GM19455 (cell line): ENCODE measurements around the gene C18orf54.
A peak's percentile ranks its signal among the peaks of the same experiment; 100 is the strongest.
"Not testable (repeated sequence)": the region's sequence is repeated elsewhere in the genome, so short reads cannot be mapped to it uniquely, and the experiment has no call there.

Experiments used
- ATAC-seq: cut with Tn5 transposase; IDR thresholded peaks from one replicate; pipeline ENCODE4 v1.9.1; 2021; ENCODE audit not compliant: unreplicated experiment

C18orf54 gene

DNA sequence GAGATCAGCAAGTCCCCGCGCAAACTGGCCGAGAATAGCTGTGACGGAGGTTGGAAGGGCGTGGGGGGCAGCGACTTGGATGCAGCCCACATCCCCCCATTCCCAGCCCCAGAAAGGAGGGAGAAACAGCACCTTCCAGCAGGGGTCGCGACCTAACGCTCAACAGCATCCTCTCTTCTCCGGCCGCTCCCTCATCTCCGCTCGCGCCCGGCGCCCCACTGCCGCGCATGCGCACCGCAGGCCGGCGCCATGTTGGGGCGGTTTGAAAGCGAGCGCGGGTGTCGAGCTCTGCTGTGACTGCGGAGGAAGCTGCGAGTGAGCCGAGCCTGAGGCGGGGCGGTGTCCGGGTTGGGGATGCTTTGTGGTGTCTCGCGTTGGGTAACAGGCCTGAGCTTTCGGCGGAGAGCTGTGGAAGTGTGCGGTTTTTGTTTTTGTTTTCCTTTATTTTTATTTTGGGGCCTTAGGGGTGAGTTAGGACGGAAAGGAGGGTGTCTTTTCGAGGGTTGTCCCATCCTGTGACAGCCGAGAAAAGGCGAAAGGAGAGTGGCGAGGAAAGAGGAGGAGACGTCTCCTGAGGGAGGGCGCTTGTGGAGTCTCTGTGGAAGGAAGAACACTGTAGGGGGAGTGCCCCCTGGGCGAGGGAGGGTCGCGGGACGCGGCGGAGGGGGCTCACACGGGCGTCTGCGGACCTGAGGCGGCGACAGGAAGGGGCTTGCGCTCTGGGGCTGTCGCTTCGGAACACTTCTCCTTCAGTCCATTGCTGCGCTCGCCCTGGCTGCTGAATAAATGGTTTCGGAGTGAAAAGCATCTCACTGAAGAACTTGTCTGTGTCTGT lies at the start of gene C18orf54, which contains the start of gene STARD6:
C18orf54 (plus strand) TSS at position 247 of the 835 bp plus-strand sequence. CDS start 2,667 bp downstream, outside the sequence.
STARD6 (minus strand) TSS at position 199 of the 835 bp plus-strand sequence. CDS start 3,285 bp downstream, outside the sequence.
- peak; percentile 92 for ATAC-seq

DNA sequence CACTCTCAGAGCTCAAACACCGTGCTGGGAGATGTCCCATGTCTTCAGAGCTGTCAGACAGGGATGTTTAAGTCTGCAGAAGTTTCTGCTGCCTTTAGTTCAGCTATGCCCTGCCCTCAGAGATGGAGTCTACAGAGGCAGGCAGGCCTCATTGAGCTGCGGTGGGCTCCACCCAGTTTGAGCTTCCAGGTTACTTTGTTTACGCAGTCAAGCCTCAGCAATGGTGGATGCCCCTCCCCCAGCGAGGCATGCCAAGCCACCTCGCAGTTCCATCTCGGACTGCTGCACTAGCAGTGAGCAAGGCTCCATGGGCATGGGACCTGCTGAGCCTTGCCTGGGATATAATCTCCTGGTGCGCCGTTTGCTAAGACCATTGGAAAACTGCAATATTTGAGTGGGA lies 48.1 kb upstream of the C18orf54 start:
- ATAC-seq = not testable (repeated sequence)

DNA sequence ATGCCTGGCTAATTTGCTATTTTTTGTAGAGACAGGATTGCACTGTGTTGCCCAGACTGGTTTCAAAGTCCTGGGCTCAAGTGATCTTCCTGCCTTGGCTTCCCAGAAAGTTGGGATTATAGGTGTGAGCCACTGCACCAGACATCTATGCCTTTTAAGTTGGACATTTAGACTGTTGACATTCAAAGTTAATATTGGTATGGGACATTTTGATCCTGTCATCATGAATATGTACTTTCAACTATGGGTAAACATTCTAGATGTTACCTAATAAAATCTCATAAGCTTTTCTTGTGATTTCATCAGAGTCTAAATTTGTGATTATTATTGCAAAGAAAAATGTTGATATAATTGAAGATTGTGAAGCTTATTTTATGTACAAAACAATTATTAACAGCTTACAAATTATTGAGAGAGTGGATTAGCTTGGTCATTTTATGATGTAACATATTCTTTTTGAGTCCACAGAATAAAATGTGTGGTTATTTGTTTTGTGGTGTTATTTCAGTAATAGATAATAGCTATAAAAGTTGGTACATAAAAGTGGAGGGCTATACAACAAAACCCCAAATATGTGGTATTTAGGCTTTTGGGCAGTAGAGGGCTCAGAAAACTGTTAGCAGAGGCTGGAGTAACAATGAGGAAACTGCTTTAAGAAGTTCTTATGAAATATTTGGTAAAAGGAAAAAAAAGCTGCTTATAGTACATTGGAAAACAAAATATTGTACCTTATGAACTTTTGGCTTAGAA lies 41.5 kb upstream of the C18orf54 start:
- no peak for ATAC-seq

DNA sequence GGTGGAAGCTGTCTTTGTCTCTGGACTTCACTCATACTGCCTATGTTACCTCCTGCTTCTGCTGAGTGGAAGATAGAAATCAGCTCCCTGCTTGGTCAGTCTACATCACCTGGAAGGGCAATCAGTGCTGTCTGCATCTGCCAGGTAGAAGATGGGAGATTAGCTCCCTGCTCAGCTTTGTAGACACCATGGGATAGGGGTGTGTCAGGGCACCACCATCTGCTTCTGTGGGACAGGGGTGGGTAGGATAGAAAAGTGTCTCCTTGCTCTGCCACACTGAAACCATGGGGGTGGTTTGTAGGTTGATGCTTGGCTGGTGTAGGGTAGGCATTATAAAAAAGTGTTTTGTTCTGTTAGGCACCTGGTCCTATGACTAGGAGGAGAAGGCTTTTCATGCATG lies 34.1 kb upstream of the C18orf54 start:
- no peak for ATAC-seq

DNA sequence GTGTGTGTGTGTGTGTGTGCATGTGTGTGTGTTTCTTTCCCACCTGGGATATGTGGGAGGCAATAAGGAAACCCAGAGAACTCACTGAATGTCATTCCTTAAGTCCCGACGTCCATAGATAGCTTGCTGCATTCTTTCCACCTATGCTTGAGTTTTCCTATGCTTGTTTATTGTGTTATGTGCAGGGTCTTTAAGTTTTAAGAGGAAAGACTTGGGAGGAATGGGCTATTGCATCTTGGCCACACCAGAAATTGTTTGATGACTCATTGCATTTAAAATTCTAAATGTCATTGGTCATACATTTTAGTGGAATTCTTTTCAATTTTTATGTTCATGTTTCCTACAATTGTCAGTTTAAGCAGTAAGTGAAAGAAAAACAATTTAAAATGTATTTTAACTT lies 33.7 kb upstream of the C18orf54 start:
- no peak for ATAC-seq

DNA sequence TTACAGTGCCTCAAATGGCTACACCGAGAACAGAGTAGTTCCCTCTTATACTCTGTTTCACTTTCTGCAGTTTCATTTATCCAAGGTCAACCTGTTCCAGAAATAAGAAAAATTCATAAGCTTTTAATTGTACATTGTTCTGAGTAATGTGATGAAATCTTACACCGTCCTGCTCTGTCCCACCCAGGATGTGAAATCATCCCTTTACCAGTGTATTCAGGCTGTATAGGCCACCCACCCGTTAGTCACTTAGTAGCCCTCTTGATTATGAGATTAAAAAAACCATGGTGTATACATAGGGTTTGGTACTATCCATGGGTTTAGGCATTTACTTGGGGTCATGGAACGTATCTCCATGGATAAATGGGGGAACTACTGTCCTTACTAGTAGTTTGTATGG lies 29.9 kb upstream of the C18orf54 start:
- ATAC-seq = no peak

DNA sequence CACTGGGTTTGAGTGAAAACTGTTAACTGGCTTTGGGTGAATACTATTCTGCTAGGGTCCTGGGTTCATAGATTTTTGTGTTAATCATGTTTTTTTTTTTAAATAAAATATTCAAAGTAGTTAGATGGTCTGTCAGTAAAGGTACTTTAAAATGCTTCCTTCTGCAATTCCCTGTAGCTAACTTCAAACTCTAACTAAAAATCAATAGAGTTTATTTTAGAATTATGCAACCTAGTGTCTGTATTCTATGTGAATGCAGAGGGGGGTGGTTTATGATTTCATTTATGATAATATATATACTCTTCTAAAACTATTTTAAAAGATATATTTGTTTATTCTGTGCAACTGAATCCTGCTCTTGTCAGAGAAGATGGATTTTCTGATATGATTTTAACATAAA lies 27.9 kb upstream of the C18orf54 start:
- ATAC-seq = no peak

DNA sequence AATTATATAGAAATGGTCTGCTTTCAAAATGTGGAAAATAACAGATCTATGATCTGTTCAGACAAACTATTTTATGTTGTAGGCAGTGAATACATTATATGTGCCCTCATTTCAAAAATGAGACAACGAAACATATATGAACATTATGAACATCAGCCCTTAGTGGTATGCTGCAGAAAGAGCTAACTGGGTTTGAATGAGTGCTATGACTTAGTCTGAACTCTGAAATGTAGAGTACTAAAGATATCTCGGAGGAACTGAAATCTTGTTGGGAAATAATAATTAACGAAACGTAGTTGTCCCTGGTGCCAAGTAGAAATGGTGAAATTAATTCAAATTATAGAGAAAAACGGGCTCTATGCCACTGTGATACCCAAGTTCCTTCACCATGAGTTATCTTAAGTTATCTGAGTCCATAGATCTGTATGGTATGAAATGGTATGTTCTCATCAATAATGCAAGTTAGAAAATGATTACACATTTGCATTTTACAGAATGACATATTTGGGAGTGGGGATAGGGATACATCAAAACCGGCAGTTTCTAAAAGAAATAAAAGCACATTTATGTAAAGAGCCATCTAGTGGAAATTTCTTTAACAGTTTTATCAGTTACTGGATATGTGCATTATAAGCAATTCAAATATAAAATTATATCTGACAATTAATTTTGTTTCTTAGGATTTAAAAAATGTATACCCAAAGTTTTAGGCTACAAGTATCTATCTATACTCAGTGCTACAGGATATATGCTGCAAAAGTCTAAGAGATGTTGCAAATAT lies 26.7 kb upstream of the C18orf54 start:
- no peak for ATAC-seq

DNA sequence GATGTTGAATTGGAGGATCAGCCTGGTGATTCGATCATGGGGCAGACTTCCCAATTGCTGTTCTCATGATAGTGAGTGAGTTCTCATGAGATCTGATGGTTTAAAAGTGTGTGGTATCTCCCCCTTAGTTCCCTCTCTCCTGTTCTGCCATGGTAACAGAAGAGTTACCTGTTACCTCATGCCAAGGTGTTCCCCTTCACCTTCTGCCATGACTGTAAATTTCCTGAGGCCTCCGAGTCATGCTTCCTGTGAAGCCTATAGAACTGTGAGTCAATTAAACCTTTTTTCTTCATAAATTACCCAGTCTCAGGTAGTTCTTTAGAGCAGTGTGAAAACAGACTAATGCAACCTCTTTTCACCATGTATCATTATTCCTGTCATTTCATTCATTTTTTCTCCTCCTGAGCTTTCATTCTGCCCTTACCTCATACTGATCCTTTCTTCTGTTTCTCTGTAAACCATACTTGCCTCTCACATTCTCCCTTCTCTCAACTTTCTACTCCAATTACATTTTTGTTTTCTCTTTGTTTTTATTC lies 22.0 kb upstream of the C18orf54 start:
- ATAC-seq = no peak

DNA sequence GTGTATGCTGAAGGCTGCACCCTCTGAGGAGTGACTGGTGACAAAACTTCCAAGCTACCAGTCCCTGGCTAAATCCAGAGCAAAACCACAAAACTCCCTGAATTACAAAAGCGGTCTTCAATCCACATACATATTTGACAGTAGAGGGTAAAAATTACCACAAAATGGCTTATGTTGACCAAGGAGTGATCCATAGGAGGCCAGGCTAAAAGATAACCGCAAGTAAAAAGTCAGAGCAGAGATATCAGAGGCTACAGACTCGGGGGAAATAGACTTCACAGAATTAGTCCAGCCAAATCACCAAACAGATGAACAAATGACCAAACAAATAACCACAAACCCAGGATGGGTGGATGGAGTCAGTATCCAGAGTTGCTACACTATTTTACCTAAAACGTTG lies 19.5 kb upstream of the C18orf54 start:
- ATAC-seq = no peak

DNA sequence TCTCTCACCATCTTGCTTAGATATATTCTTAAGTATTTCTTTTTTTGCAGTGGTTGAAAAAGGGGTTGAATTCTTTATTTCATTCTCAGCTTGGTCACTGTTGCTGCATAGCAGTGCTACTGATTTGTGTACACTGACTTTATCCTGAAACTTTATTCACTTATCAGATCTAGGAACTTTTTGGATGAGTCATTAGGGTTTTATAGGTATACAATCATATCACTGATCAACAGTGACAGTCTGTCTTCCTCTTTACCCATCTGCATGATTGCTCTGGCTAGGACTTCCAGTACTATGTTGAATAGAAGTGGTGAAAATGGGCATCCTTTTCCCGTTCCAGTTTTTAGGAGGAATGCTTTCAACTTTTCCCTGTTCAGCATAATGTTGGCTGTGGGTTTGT lies 6.5 kb upstream of the C18orf54 start:
- ATAC-seq = no peak

DNA sequence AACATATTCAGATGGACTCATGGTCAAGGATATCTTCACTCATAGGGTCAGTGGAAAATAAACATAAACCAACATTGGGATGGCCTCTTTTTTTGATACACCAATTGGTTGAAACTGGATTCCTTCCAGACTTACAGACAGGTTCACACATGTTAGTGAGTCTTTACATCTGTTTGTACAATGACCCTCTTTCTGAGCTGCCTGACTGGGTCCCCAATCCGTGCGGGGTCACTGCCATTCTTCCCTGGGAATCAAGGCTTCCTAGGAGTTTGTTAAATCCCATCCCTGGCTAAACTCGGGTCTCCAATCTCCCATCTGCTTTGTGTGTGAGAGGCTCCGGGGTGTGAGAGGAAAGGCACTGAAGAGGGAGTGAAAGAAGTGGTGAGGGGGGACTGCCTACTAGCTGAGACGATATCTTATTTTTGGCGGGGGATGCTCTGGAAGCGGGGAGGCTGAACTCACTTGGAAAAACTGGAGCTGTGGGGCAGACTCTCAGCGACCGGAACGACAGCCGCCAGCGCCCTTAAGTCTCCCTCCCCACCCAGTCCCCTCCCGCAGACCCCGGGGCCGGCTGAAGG lies 535 bp upstream of the C18orf54 start:
- ATAC-seq = peak; percentile 50

DNA sequence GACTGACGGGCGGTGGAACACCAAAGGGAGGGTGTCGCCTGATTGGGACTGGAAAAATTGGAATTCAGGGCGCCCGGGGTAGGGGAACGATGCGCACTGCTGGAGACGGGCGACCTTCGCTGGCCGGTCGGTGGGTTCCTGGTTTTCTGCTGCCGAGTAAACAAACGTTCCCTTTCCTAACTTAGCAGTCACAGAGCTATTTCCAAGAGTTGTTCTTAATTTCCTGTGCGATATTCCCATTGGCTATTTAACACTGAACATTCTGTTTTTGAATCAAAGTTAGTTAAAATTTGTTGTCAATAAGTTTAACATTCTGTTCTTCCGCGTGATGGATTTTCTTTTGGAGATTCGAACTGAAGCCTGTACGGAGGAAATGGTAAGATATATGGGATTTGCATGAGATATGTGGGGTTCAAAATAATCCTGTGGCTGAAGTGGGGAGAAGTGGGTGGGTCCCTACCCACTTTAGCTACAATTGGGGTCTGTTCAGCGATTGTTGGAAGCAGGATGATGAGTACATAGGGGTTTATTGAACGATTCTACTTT lies 862 bp downstream of the C18orf54 start:
- ATAC-seq = peak; percentile 21

DNA sequence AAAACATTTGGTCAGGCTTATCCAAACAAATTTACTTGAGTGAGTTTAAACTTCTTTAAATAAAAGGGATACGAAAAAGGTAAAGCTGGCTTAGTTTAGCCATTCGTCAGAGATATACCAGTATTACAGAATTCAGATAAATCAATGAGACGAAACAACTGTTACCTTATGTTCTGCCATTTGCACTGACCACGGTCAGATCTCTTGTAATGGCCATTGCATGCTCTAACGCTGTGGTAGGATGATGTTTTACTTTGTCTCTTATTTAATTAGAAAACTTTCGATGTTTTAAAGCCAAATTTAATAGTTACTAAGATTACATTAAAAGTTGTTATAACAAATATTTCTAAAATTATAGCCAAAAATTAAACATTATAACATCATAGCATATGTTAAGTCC lies 1.5 kb downstream of the C18orf54 start:
- no peak for ATAC-seq

DNA sequence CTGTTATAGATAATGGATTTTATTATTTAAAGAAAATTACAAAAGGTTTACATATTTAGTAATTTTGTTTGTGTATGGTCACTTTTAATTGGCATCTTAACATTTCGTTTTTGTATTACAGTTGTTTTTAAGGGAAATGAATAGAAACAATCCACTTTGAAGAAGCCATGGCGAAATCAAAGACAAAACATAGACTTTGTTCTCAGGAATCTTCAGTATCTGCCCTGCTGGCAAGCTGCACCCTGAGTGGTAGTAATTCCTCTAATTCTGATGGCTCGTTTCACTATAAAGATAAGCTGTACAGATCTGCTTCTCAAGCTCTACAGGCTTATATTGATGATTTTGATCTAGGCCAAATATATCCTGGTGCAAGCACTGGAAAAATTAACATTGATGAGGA lies 2.7 kb downstream of the C18orf54 start:
- no peak for ATAC-seq

DNA sequence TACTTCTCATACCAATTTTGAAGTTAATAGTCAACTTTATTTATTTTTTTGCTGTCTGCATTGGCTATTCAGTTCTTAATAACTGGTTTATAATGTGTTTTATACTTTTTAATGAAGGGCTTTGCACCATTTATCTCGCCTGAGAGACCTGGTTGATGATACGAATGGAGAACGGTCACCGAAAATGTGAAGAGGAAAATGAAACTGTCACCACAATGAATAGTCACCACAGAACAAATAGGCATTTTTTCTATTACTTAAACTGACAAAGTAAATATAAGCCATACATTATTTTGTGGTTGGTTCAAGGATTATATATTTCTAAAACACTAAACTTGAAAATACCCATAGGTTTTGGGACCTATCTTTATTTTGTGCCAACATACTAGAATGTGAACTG lies 20.4 kb downstream of the C18orf54 start:
- no peak for ATAC-seq

DNA sequence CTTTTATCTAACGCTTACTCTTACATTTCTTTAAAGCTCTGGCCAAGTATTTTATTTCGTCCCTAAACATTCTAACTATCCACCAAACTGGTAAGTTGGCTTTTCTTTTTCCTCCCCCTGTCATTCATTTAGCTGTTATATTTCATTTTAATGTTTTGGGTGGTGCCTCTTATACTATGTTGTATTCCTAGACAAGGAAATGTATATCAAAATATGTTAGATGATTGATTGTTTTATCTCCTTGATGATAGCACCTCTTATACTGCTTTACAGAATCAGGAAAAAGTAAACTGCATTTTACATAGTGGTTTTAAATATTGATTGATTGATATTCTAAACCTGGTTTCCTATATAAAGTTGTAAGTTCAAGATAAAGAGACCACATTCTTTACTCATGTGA lies 23.9 kb downstream of the C18orf54 start:
- ATAC-seq = no peak

DNA sequence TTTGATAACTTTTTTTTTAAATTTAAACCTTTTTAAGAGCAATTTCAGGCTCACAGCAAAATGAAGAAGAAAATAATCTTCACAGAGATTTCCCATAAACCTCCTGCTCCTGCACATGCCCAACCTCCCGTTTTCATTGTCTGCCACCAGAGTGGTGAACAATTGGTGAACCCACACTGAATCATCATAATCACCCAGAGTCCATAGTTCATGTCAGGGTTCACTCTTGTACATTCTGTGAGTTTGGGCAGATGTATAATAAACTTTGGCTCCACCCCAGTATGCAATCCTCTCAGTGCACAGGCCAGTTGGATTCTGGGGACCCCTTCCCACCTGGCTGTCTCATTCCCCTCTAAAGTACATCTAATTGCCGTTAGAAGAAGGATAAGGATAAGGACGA lies 24.4 kb downstream of the C18orf54 start:
- ATAC-seq = no peak

DNA sequence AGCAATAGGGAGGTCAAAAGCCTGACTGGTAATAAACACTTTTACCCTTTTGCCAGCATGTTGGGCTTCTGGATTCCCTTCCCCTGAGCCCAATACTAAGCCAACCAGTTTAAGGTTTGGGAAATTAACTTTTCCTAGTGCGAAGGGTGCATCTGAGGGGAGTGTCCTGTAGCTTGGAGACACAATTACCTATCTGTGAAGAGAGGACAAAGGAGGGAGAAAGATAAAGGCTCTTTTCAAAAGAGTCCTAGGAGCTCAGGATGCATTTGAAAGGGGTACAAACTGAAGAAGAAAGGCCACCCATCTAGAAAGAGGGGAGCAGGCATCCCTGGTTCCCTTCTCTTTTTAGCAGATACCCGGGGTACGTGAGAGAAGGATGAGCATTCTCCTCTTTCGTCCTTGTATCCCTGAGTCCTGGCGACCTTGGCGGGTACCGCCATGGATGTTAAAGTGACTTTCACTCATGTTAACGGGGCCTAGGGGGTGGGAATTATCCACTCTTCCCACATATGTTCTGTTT lies 25.1 kb downstream of the C18orf54 start:
- no peak for ATAC-seq

DNA sequence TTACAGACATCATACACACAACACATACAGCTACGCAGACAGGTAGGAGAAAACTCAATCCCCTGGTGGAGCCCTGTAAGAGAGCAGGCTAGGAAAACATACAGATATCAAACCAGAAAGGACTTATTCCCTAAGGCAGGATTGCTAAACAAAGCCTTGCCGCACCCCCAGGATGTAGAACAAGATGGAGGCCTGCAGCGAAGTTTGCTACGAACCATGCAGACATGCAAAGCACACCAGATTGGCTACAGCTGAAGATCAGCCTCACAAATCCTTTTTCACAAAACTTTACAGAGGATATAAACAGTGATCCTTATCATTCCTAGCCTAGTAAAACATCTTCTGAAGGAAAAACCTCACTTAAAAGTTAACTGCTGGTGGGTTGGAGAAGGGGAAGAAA lies 28.3 kb downstream of the C18orf54 start:
- ATAC-seq = no peak
